SU-DHL-6 (cell line): ENCODE results near the gene FBXO28.

Source experiments
- H2AFZ ChIP-seq: fragments of 200-600 bp; sonication (generic); 2 replicates; pipeline ENCODE4 v1.6.1; 2014; ENCODE audit warnings: low read depth, mild to moderate bottlenecking, moderate library complexity, mixed read lengths, antibody characterized with exemption, low read length; ENCODE audit not compliant: severe bottlenecking
- H3F3A ChIP-seq: fragments of 200-600 bp; shearing (Covaris generic); 2 replicates; pipeline ENCODE4 v1.6.0; 2016; ENCODE audit warnings: antibody characterized with exemption, mild to moderate bottlenecking; ENCODE audit not compliant: insufficient read depth
- H3K27ac ChIP-seq: fragments of 200-600 bp; sonication (generic); 2 replicates; pipeline ENCODE4 v1.5.1; 2016; ENCODE audit warnings: low read depth, mild to moderate bottlenecking, low read length, moderate library complexity, mixed read lengths
- H3K27me3 ChIP-seq: fragments of 200-600 bp; sonication (generic), shearing (Covaris generic); 2 replicates; pipeline ENCODE4 v1.6.0; 2014; ENCODE audit warnings: mild to moderate bottlenecking, low read length
- H3K36me3 ChIP-seq: fragments of 200-600 bp; sonication (generic); 2 replicates; pipeline ENCODE4 v1.6.1; 2014; ENCODE audit warnings: mild to moderate bottlenecking, low read length, mixed read lengths
- H3K4me2 ChIP-seq: fragments of 300-600, 200-600 bp; shearing (Covaris generic), sonication (generic); 2 replicates; pipeline ENCODE4 v1.6.0; 2014; ENCODE audit warnings: low read length, low read depth, mild to moderate bottlenecking; ENCODE audit not compliant: poor library complexity, severe bottlenecking
- H3K4me3 ChIP-seq: fragments of 200-600 bp; sonication (generic); 2 replicates; pipeline ENCODE4 v1.5.1; 2014; ENCODE audit warnings: antibody characterized with exemption, low read length, mild to moderate bottlenecking, mixed read lengths; ENCODE audit not compliant: insufficient read depth, poor library complexity, severe bottlenecking
- H3K79me2 ChIP-seq: fragments of 200-600 bp; sonication (generic); 2 replicates; pipeline ENCODE4 v1.6.1; 2014; ENCODE audit warnings: mild to moderate bottlenecking, low read length, moderate library complexity; ENCODE audit not compliant: insufficient read depth
- H3K9ac ChIP-seq: fragments of 200-600 bp; sonication (generic); 2 replicates; pipeline ENCODE4 v1.7.0; 2014; ENCODE audit warnings: mild to moderate bottlenecking, low read length
- H3K9me2 ChIP-seq: fragments of 200-600 bp; sonication (generic); replicated peaks from 2 replicates; pipeline ENCODE4 v1.6.1; 2014; ENCODE audit warnings: low read length; ENCODE audit not compliant: insufficient read depth
- H3K9me3 ChIP-seq: fragments of 200-600 bp; sonication (generic); 2 replicates; pipeline ENCODE4 v1.6.1; 2014; ENCODE audit warnings: low read length, mixed read lengths; ENCODE audit not compliant: insufficient read depth
- H4K20me1 ChIP-seq: fragments of 200-600 bp; sonication (generic); 2 replicates; pipeline ENCODE4 v1.6.1; 2014; ENCODE audit warnings: low read depth, mild to moderate bottlenecking, antibody characterized with exemption, low read length, moderate library complexity, mixed read lengths
- CTCF ChIP-seq: fragments of 200-600 bp; sonication (generic); IDR thresholded peaks from one replicate; pipeline ENCODE4 v1.5.1; 2017; ENCODE audit warnings: antibody characterized with exemption, mild to moderate bottlenecking, low read length, moderate library complexity; ENCODE audit not compliant: insufficient read depth, poor library complexity, severe bottlenecking
- EZH2phosphoT487 ChIP-seq: fragments of 200-600 bp; sonication (generic), shearing (Covaris generic); conservative IDR thresholded peaks from 2 replicates; pipeline ENCODE4 v1.6.1; 2018; ENCODE audit warnings: mild to moderate bottlenecking, antibody characterized with exemption, low read length, moderate library complexity, mixed read lengths

FBXO28 gene

GRCh38 chr1:224085421-224086108 lies 28.3 kb upstream of the FBXO28 start:
- Histone ChIP-seq H3K27me3 (no peaks in the 10 kb centered on the region), H2AFZ (no peak overlapping the region), H3K9me2 (no peaks in the 10 kb centered on the region), H3K4me2 (no peak overlapping the region), H3K4me3 (no peak overlapping the region), H3F3A (no peaks in the 10 kb centered on the region), H3K79me2 (no peaks in the 10 kb centered on the region), H3K9ac (no peak overlapping the region), H4K20me1 (no peaks in the 10 kb centered on the region), H3K27ac (no peak overlapping the region), H3K36me3 (no peaks in the 10 kb centered on the region), H3K9me3 (no peaks in the 10 kb centered on the region)
- TF ChIP-seq EZH2phosphoT487 = no peak
- no peak for TF ChIP-seq CTCF

DNA sequence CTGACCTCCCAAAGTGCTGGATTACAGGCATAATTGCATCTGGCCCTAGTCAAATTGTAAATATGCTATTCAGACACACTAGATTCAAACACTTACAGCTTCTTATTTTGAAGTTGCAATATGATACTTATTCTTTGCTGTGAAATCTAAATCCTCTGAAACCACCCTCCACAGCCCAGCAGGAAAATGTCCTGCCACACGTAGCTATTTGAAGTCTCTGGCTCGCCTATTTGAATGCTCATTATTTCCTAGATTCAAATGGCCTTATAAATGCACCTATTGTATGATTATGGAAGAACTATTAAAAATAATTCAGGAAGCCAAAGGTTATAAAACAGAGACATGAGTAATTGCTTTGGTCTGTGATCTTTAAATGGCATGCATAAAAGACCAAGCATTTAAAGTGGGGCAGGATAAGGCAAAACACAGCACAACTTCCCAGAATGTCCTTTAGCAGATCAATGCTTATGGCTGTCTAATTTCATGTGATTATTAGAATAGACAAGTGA lies 26.6 kb upstream of the FBXO28 start:
- H3K9me2 ChIP-seq = no peaks in the 10 kb centered on the region
- H3K9ac ChIP-seq = no peak overlapping the region
- no peaks in the 10 kb centered on the region for H3K27me3 ChIP-seq
- H3F3A ChIP-seq = no peaks in the 10 kb centered on the region
- no peak overlapping the region for H3K4me3 ChIP-seq
- H3K27ac ChIP-seq = no peak overlapping the region
- no peak overlapping the region for H3K4me2 ChIP-seq
- H3K36me3 ChIP-seq = no peaks in the 10 kb centered on the region
- H3K79me2 ChIP-seq = no peaks in the 10 kb centered on the region
- H2AFZ ChIP-seq = no peak overlapping the region
- no peaks in the 10 kb centered on the region for H4K20me1 ChIP-seq
- TF ChIP-seq EZH2phosphoT487 (no peak), CTCF (no peak)
- H3K9me3 ChIP-seq = no peaks in the 10 kb centered on the region

DNA sequence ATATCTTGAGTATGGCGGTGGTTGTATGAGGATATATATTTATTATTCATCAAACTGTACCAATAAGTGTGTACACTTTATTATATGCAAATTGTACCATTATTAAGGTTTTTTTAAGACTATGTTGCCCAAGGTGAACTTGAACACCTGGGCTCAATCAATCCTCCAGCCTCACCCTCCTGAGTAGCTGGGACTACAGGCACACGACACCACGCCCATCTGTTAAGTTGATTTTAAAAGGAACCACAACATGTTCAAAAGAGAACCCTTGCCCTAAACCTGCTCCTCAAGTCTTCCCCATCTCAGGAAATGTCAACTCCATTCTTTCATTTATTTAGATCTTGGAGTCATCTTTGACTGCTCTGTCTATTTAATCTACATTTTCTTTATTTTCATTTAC lies 24.3 kb upstream of the FBXO28 start:
- H3F3A ChIP-seq = no peaks in the 10 kb centered on the region
- H3K9me2 ChIP-seq = no peaks in the 10 kb centered on the region
- H3K4me3 ChIP-seq = no peak overlapping the region
- no peaks in the 10 kb centered on the region for H3K27me3 ChIP-seq
- no peak for TF ChIP-seq EZH2phosphoT487
- H2AFZ ChIP-seq = no peak overlapping the region
- no peaks in the 10 kb centered on the region for H3K36me3 ChIP-seq
- no peaks in the 10 kb centered on the region for H3K79me2 ChIP-seq
- no peak overlapping the region for H3K27ac ChIP-seq
- no peak overlapping the region for H3K9ac ChIP-seq
- H4K20me1 ChIP-seq = no peaks in the 10 kb centered on the region
- no peaks in the 10 kb centered on the region for H3K9me3 ChIP-seq
- H3K4me2 ChIP-seq = no peak overlapping the region

- Histone ChIP-seq H3K27me3 (no peaks in the 10 kb centered on the region), H2AFZ (no peak overlapping the region), H3K9me3 (no peaks in the 10 kb centered on the region), H3K9me2 (no peaks in the 10 kb centered on the region), H3F3A (no peaks in the 10 kb centered on the region), H3K36me3 (no peaks in the 10 kb centered on the region), H3K4me3 (no peak overlapping the region), H3K9ac (no peak overlapping the region), H3K27ac (no peak overlapping the region), H3K79me2 (no peaks in the 10 kb centered on the region), H4K20me1 (no peaks in the 10 kb centered on the region), H3K4me2 (no peak overlapping the region)
- no peak for TF ChIP-seq EZH2phosphoT487
- TF ChIP-seq CTCF = no peak
Measured at GRCh38 chr1:224090116-224090515, 23.8 kb upstream of the FBXO28 start.
